H9 (cell line): ENCODE results near the gene MESP1. TPM values are rescaled to one million over a fixed set of nuclear protein-coding genes. Genes with fewer than 3 reads are reported as not detected.

ENCODE experiments used
- DNase-seq: peaks from one replicate; pipeline ENCODE4 v3.0.0-alpha.2; 2017
- H2AFZ ChIP-seq: one replicate; pipeline ENCODE4 v1.6.1; 2013; ENCODE audit warnings: mild to moderate bottlenecking, low read length, control low read depth, moderate library complexity
- H2AK5ac ChIP-seq: 2 replicates; pipeline ENCODE4 v1.6.1; 2013; ENCODE audit warnings: low read length, control low read depth, mixed read lengths; ENCODE audit not compliant: insufficient read length
- H2BK120ac ChIP-seq: one replicate; pipeline ENCODE4 v1.6.1; 2013; ENCODE audit warnings: low read depth, mild to moderate bottlenecking, low read length, control low read depth, inconsistent platforms; ENCODE audit not compliant: poor library complexity, severe bottlenecking
- H2BK12ac ChIP-seq: 2 replicates; pipeline ENCODE4 v1.6.1; 2013; ENCODE audit warnings: low read length, control low read depth, mixed read lengths, low read depth; ENCODE audit not compliant: insufficient read length
- H2BK15ac ChIP-seq: 2 replicates; pipeline ENCODE4 v1.6.1; 2013; ENCODE audit warnings: low read depth, low read length, control low read depth
- H2BK20ac ChIP-seq: one replicate; pipeline ENCODE4 v1.6.1; 2013; ENCODE audit warnings: low read depth, mild to moderate bottlenecking, low read length, control low read depth, inconsistent platforms; ENCODE audit not compliant: poor library complexity, severe bottlenecking
- H2BK5ac ChIP-seq: 2 replicates; pipeline ENCODE4 v1.6.1; 2013; ENCODE audit warnings: low read length, control low read depth, mixed read lengths; ENCODE audit not compliant: insufficient read length
- H3K14ac ChIP-seq: 2 replicates; pipeline ENCODE4 v1.6.1; 2013; ENCODE audit warnings: low read length, control low read depth; ENCODE audit not compliant: insufficient read depth
- H3K18ac ChIP-seq: 2 replicates; pipeline ENCODE4 v1.6.1; 2013; ENCODE audit warnings: low read depth, mild to moderate bottlenecking, mixed read lengths, low read length, control low read depth; ENCODE audit not compliant: insufficient read length
- H3K23ac ChIP-seq: 2 replicates; pipeline ENCODE4 v1.6.1; 2013; ENCODE audit warnings: low read length, control low read depth, mixed read lengths, low read depth; ENCODE audit not compliant: insufficient read length
- H3K23me2 ChIP-seq: 2 replicates; pipeline ENCODE4 v1.6.1; 2013; ENCODE audit warnings: low read depth, mild to moderate bottlenecking, mixed read lengths, low read length, control low read depth; ENCODE audit not compliant: insufficient read length, poor library complexity, severe bottlenecking
- H3K27ac ChIP-seq: 2 replicates; pipeline ENCODE4 v1.5.1; 2013; ENCODE audit warnings: low read length, control low read depth, mixed read lengths, low read depth; ENCODE audit not compliant: insufficient read length
- H3K27me3 ChIP-seq: 2 replicates; pipeline ENCODE4 v1.6.1; 2013; ENCODE audit warnings: low read length, control low read depth, inconsistent platforms; ENCODE audit not compliant: insufficient read depth
- H3K4ac ChIP-seq: 2 replicates; pipeline ENCODE4 v1.6.1; 2013; ENCODE audit warnings: low read depth, mild to moderate bottlenecking, control low read depth, inconsistent platforms, low read length, moderate library complexity
- H3K4me1 ChIP-seq: 2 replicates; pipeline ENCODE4 v1.6.1; 2013; ENCODE audit warnings: low read length, control low read depth, inconsistent platforms; ENCODE audit not compliant: insufficient read depth
- H3K4me2 ChIP-seq: 2 replicates; pipeline ENCODE4 v1.6.1; 2013; ENCODE audit warnings: low read length, control low read depth, mixed read lengths; ENCODE audit not compliant: insufficient read length, insufficient read depth
- H3K56ac ChIP-seq: 2 replicates; pipeline ENCODE4 v1.6.1; 2013; ENCODE audit warnings: low read depth, mild to moderate bottlenecking, mixed read lengths, low read length, control low read depth; ENCODE audit not compliant: insufficient read length
- H3K79me1 ChIP-seq: 2 replicates; pipeline ENCODE4 v1.6.1; 2013; ENCODE audit warnings: low read depth, mild to moderate bottlenecking, moderate library complexity, low read length, control low read depth, inconsistent platforms; ENCODE audit not compliant: insufficient read depth, poor library complexity, severe bottlenecking
- H3K79me2 ChIP-seq: 2 replicates; pipeline ENCODE4 v1.6.1; 2013; ENCODE audit warnings: low read length, control low read depth, inconsistent platforms; ENCODE audit not compliant: insufficient read depth
- H3K9ac ChIP-seq: 2 replicates; pipeline ENCODE4 v1.6.1; 2013; ENCODE audit warnings: low read length, control low read depth, mixed read lengths; ENCODE audit not compliant: insufficient read length; ENCODE audit errors: extremely low read depth
- H3K9me3 ChIP-seq: one replicate; pipeline ENCODE4 v1.6.1; 2013; ENCODE audit warnings: low read depth, low read length, inconsistent platforms; ENCODE audit not compliant: control insufficient read depth
- H3T11ph ChIP-seq: one replicate; pipeline ENCODE4 v1.6.1; 2013; ENCODE audit warnings: mild to moderate bottlenecking, low read length, control low read depth, inconsistent platforms
- H4K20me1 ChIP-seq: one replicate; pipeline ENCODE4 v1.6.1; 2013; ENCODE audit not compliant: control insufficient read depth, insufficient read length, insufficient read depth
- H4K5ac ChIP-seq: 2 replicates; pipeline ENCODE4 v1.6.1; 2013; ENCODE audit warnings: low read depth, mild to moderate bottlenecking, mixed read lengths, low read length, control low read depth; ENCODE audit not compliant: insufficient read length
- H4K8ac ChIP-seq: replicated peaks from 2 replicates; pipeline ENCODE4 v1.6.1; 2013; ENCODE audit warnings: low read length, control low read depth, mixed read lengths, low read depth; ENCODE audit not compliant: insufficient read length
- H4K91ac ChIP-seq: 2 replicates; pipeline ENCODE4 v1.6.1; 2013; ENCODE audit warnings: low read depth, mild to moderate bottlenecking, moderate library complexity, mixed read lengths, low read length, control low read depth; ENCODE audit not compliant: insufficient read length
- H3K27ac Mint-ChIP-seq, 3 experiments: 2 replicates in 2 of 3; 3 replicates in 1 of 3; pipeline ENCODE4 v1.8.0; 2020 to 2021; ENCODE audit warnings: mixed read lengths in 3 of 3, mild to moderate bottlenecking in 1 of 3, moderate library complexity in 1 of 3
- H3K27me3 Mint-ChIP-seq: 2 replicates; pipeline ENCODE4 v1.8.0; 2021; ENCODE audit warnings: low read depth, mild to moderate bottlenecking, moderate library complexity, mixed read lengths
- H3K36me3 Mint-ChIP-seq, 3 experiments: 2 replicates in 2 of 3; 3 replicates in 1 of 3; pipeline ENCODE4 v1.8.0; 2020 to 2021; ENCODE audit warnings: low read depth in 3 of 3, mixed read lengths in 3 of 3; ENCODE audit not compliant: insufficient read depth in 1 of 3
- H3K4me1 Mint-ChIP-seq, 2 experiments: 2 replicates each; pipeline ENCODE4 v1.8.0; 2020; ENCODE audit warnings: mixed read lengths in 2 of 2
- H3K4me3 Mint-ChIP-seq, 2 experiments: 2 replicates in 1 of 2; 3 replicates in 1 of 2; pipeline ENCODE4 v1.8.0; 2020 to 2021; ENCODE audit warnings: mild to moderate bottlenecking in 2 of 2, mixed read lengths in 2 of 2, moderate library complexity in 1 of 2
- H3K9me3 Mint-ChIP-seq, 2 experiments: 2 replicates in 1 of 2; 3 replicates in 1 of 2; pipeline ENCODE4 v1.8.0; 2020; ENCODE audit warnings: mild to moderate bottlenecking in 2 of 2, mixed read lengths in 2 of 2, moderate library complexity in 1 of 2
- CTCF ChIP-seq: fragments of 200-600 bp; sonication (generic); conservative IDR thresholded peaks from 3 replicates; pipeline ENCODE4 v1.8.0; 2021; ENCODE audit warnings: antibody characterized with exemption, mild to moderate bottlenecking
- WGBS: extraction: QIAGEN DNeasy Blood & Tissue Kit; methylation state at CpG from one replicate; pipeline ENCODE4 v1.1.7; 2013; ENCODE audit warnings: missing lambda C conversion rate, low lambda C conversion rate, mixed read lengths; ENCODE audit not compliant: insufficient read length; ENCODE audit errors: extremely low coverage; 5-methylcytosine and 5-hydroxymethylcytosine counted together
- total RNA-seq: library from RNA; stranded (reverse); gene quantifications from 2 replicates; pipeline ENCODE4 v1.2.1, GENCODE V29; 2021

MESP1 gene
- total RNA-seq, 1 experiment from 2014 or later = not detected

- no peaks in the 10 kb centered on the region for H3K9me3 ChIP-seq
- TF ChIP-seq CTCF = no peak
- H3K79me1 ChIP-seq = no peaks in the 10 kb centered on the region
- no peak overlapping the region for H2BK120ac ChIP-seq
- no peak overlapping the region for H2BK15ac ChIP-seq
- Mint-ChIP-seq H3K4me3 (no peak overlapping the region), H3K27me3 (peaks cover 19% of the 10 kb centered on the region), H3K36me3 (peaks cover 0 to 3% (median 0%) of the 10 kb centered on the region in 3 experiments; a peak in 1 of 7 replicates), H3K9me3 (no peaks in the 10 kb centered on the region; a peak in 1 of 5 replicates), H3K27ac (no peak overlapping the region), H3K4me1 (peaks cover 14 to 23% of the 10 kb centered on the region in 2 experiments)
- WGBS = no CpG with 5 or more reads among the region's 13 CpGs
- H3K27ac ChIP-seq = no peak overlapping the region
- H3K4ac ChIP-seq = no peak overlapping the region
- no peak overlapping the region for H3K9ac ChIP-seq
- H3K14ac ChIP-seq = peak overlapping the region; percentile 11; the same call in 1 of the 2 replicates
- no peak overlapping the region for H2AFZ ChIP-seq
- H2AK5ac ChIP-seq = no peak overlapping the region
- H4K91ac ChIP-seq = no peak overlapping the region
- no peak for DNase-seq
- no peak overlapping the region for H3K56ac ChIP-seq
- H4K8ac ChIP-seq = no peak overlapping the region
- no peaks in the 10 kb centered on the region for H3K79me2 ChIP-seq
- peaks cover 32% of the 10 kb centered on the region for H3K27me3 ChIP-seq
- H3T11ph ChIP-seq = no peak overlapping the region
- H2BK20ac ChIP-seq = no peak overlapping the region
- H4K20me1 ChIP-seq = no peaks in the 10 kb centered on the region
- no peaks in the 10 kb centered on the region; the same call in 1 of the 2 replicates for H3K4me1 ChIP-seq
- H2BK12ac ChIP-seq = no peak overlapping the region
- no peak overlapping the region for H3K4me2 ChIP-seq
- peaks cover 8% of the 10 kb centered on the region for H3K23me2 ChIP-seq
- no peak overlapping the region for H3K18ac ChIP-seq
- H3K23ac ChIP-seq = no peak overlapping the region
- no peak overlapping the region for H2BK5ac ChIP-seq
- no peak overlapping the region for H4K5ac ChIP-seq
Observed at GRCh38 chr15:89745131-89745530, 5.9 kb downstream of the MESP1 start.
